Activated effector memory CD4-positive, alpha-beta T cell treated with Interleukin-2 at 50 U/mL for 16 hours (primary cell): ENCODE results near the gene MTAP.
"Not testable (repeated sequence)": the region's sequence is repeated elsewhere in the genome, so short reads cannot be mapped to it uniquely, and the experiment has no call there.

Source experiments
- DNase-seq: peaks from one replicate; pipeline ENCODE4 v3.0.0-alpha.2; 2020

The MTAP gene

GRCh38 chr9:21927752-21928151 lies 125.3 kb downstream of the MTAP start:
- DNase-seq: no peak

GRCh38 chr9:21931428-21931827 lies 129.0 kb downstream of the MTAP start:
- DNase-seq: no peak

- DNase-seq: no peak
Observed at GRCh38 chr9:21933281-21933680, 130.8 kb downstream of the MTAP start.

- DNase-seq: no peak
Observed at GRCh38 chr9:21933865-21934264, 131.4 kb downstream of the MTAP start.

- no peak for DNase-seq
Observed at GRCh38 chr9:21935631-21936030, 133.2 kb downstream of the MTAP start.

- DNase-seq: no peak
Observed at GRCh38 chr9:21936161-21936560, 133.7 kb downstream of the MTAP start.

- DNase-seq: no peak
Observed at GRCh38 chr9:21941337-21941995, 139.0 kb downstream of the MTAP start.

- DNase-seq: no peak
Observed at GRCh38 chr9:21943464-21943863, 141.0 kb downstream of the MTAP start.

- DNase-seq: no peak
Observed at GRCh38 chr9:21945606-21946005, 143.2 kb downstream of the MTAP start.

GRCh38 chr9:21958833-21959232 lies 156.4 kb downstream of the MTAP start:
- DNase-seq: no peak

GRCh38 chr9:21959268-21959667 lies 156.8 kb downstream of the MTAP start:
- DNase-seq: not testable (repeated sequence)

GRCh38 chr9:21961569-21961968 lies 159.1 kb downstream of the MTAP start:
- DNase-seq: no peak

- peak; percentile 47 for DNase-seq
Observed at GRCh38 chr9:21964925-21965385, 162.5 kb downstream of the MTAP start.

GRCh38 chr9:21965401-21965951 lies 163.0 kb downstream of the MTAP start:
- DNase-seq: no peak

GRCh38 chr9:21966140-21966851 lies 163.9 kb downstream of the MTAP start:
- DNase-seq: no peak

- no peak for DNase-seq
Observed at GRCh38 chr9:21967169-21967568, 164.7 kb downstream of the MTAP start.

GRCh38 chr9:21967702-21968101 lies 165.3 kb downstream of the MTAP start:
- DNase-seq: no peak

GRCh38 chr9:21968331-21969010 lies 166.0 kb downstream of the MTAP start:
- no peak for DNase-seq

- no peak for DNase-seq
Observed at GRCh38 chr9:21969011-21969940, 166.8 kb downstream of the MTAP start.

GRCh38 chr9:21969951-21970799 lies 167.7 kb downstream of the MTAP start:
- no peak for DNase-seq
